ENCODE data around the gene KAZN.

DNA sequence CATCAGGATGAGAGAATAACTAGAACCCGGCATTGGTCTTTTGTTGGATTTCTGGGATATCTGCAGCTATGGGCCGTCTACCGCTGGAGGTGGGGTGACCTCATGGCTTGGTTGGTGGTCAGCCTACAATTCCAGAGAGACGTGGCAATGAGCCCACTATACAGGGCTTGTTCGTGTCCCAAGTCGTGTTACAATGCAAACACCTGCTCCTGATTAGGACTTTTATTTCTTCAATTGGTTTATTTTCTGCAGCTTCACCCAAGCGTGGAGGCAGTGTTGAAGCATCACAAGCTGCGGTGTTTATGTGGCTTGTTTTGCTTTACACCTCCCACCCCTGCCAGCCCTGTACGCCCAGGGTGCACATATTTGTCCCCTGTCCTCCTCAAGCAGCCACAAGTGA lies 343.4 kb downstream of the KAZN start:
- TF ChIP-seq, protein P1, sequence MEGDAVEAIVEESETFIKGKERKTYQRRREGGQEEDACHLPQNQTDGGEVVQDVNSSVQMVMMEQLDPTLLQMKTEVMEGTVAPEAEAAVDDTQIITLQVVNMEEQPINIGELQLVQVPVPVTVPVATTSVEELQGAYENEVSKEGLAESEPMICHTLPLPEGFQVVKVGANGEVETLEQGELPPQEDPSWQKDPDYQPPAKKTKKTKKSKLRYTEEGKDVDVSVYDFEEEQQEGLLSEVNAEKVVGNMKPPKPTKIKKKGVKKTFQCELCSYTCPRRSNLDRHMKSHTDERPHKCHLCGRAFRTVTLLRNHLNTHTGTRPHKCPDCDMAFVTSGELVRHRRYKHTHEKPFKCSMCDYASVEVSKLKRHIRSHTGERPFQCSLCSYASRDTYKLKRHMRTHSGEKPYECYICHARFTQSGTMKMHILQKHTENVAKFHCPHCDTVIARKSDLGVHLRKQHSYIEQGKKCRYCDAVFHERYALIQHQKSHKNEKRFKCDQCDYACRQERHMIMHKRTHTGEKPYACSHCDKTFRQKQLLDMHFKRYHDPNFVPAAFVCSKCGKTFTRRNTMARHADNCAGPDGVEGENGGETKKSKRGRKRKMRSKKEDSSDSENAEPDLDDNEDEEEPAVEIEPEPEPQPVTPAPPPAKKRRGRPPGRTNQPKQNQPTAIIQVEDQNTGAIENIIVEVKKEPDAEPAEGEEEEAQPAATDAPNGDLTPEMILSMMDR (optimal IDR thresholded peaks at IDR 0.05 in 1 of 3, IDR thresholded peaks at IDR 0.05 in 1 of 3, conservative IDR thresholded peaks at IDR 0.05 in 1 of 3; ENCODE audit: extremely low read depth in 1 of 3, insufficient read depth in 2 of 3, low read length in 3 of 3): no peak
- TF ChIP-seq EZH2 (IDR thresholded peaks at IDR 0.05; ENCODE audit: low read length): no peak
